HuH-7 (cell line): ENCODE data around the gene UBD.

ENCODE experiments used
- DNase-seq: peaks from one replicate; pipeline ENCODE4 v3.0.0; 2011; ENCODE audit warnings: low spot score

UBD gene

GRCh38 chr6:29559524-29560287, at the start of gene UBD:
TSS of gene UBD (minus strand) at chr6:29559732. CDS start at chr6:29559701, 31 bp downstream.
- peak; percentile 38 for DNase-seq

- DNase-seq, result no peak
Measured at GRCh38 chr6:29608131-29608530, 48.6 kb upstream of the UBD start.

- no peak for DNase-seq
Measured at GRCh38 chr6:29603930-29604329, 44.4 kb upstream of the UBD start.

GRCh38 chr6:29603456-29603855, 43.9 kb upstream of the UBD start:
- no peak for DNase-seq

GRCh38 chr6:29602564-29603361, 43.2 kb upstream of the UBD start:
- DNase-seq, result peak; percentile 43

GRCh38 chr6:29598172-29598747, 38.7 kb upstream of the UBD start:
- DNase-seq, result no peak

- no peak for DNase-seq
Measured at GRCh38 chr6:29597184-29597583, 37.7 kb upstream of the UBD start.

- DNase-seq, result no peak
Measured at GRCh38 chr6:29596381-29596900, 36.9 kb upstream of the UBD start.

GRCh38 chr6:29593199-29593855, 33.8 kb upstream of the UBD start:
- no peak for DNase-seq

- DNase-seq, result no peak
Measured at GRCh38 chr6:29591677-29592076, 32.1 kb upstream of the UBD start.

GRCh38 chr6:29590218-29590808, 30.8 kb upstream of the UBD start:
- DNase-seq, result no peak

- peak; percentile 20 for DNase-seq
Measured at GRCh38 chr6:29589423-29590048, 30.0 kb upstream of the UBD start.

- no peak for DNase-seq
Measured at GRCh38 chr6:29584821-29585220, 25.3 kb upstream of the UBD start, which contains the start of gene OR2H2. TSS of gene OR2H2 (plus strand) at chr6:29585121. CDS start at chr6:29587945, 2,824 bp downstream.

GRCh38 chr6:29577544-29577943, 18.0 kb upstream of the UBD start:
- DNase-seq, result no peak

- no peak for DNase-seq
Measured at GRCh38 chr6:29576056-29576455, 16.5 kb upstream of the UBD start.

GRCh38 chr6:29567991-29568390, 8.5 kb upstream of the UBD start:
- no peak for DNase-seq

GRCh38 chr6:29567541-29567940, 8.0 kb upstream of the UBD start:
- DNase-seq, result no peak

- DNase-seq, result no peak
Measured at GRCh38 chr6:29566856-29567255, 7.3 kb upstream of the UBD start.

- DNase-seq, result no peak
Measured at GRCh38 chr6:29564875-29565274, 5.3 kb upstream of the UBD start.

GRCh38 chr6:29563435-29563965, 4.0 kb upstream of the UBD start:
- DNase-seq, result no peak

- no peak for DNase-seq
Measured at GRCh38 chr6:29561606-29562181, 2.2 kb upstream of the UBD start.
